Measurements from ENCODE around the gene MBD2. TPM values are rescaled to one million over a fixed set of nuclear protein-coding genes. Genes with fewer than 3 reads are reported as not detected.

Gene MBD2
- total and polyA plus RNA-seq, 2 of the 8 experiments (the other 6 are each of a cell fraction or from before 2014, with no cell fraction given), result 36.2 to 52.7 TPM

DNA sequence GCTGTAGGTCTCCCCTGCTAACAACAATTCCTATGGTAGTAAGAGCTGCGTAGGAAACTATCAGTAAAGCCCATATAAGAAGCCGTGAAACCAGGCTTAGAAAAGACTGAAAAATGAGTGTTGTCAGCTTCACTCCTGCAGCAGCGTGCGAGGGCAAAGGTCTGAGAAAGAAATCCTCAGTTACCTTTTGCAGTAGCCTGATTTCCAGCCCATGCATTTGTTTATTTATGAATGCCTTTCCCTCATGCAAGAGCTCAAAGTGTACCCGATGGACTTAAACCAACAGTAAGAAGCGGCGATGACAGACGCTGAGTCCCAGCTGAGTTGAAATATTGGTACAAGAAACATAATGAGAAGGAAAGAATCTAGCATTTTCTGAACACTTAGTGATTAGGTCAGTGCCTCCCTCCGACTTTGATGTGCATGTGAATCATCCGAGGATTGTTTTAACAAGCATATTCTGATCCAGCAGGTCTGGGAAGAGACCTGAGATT is 29.8 kb upstream of the MBD2 start:
- Histone ChIP-seq H3K4me1 (replicated peaks in 1 of 4; ENCODE audit: control insufficient read depth in 3 of 4, insufficient read depth in 4 of 4, low read length in 3 of 4) (peaks cover 0 to 13% (median 9%) of the 10 kb centered on the region in 4 experiments; a peak in 5 of 7 replicates), H4K91ac (replicated peaks; ENCODE audit: insufficient read length, low read length) (no peak overlapping the region), H2BK15ac (ENCODE audit: low read length) (no peak overlapping the region), H3K36me3 (ENCODE audit: control insufficient read depth in 2 of 4, insufficient read depth in 4 of 4, low read length in 3 of 4) (no peaks in the 10 kb centered on the region), H3K27me3 (replicated peaks in 1 of 4; ENCODE audit: control insufficient read depth in 3 of 4, extremely low read depth in 1 of 4, insufficient read depth in 3 of 4, low read length in 3 of 4) (no peaks in the 10 kb centered on the region), H3K27ac (ENCODE audit: low read depth, low read length) (no peak overlapping the region), H3K56ac (replicated peaks; ENCODE audit: insufficient read length, low read depth, low read length) (no peak overlapping the region), H3K9ac (replicated peaks in 1 of 4; ENCODE audit: extremely low read depth in 1 of 4, low read depth in 3 of 4, low read length in 3 of 4) (peak overlapping the region in 1 of 4 experiments; percentile 34; a peak in 2 of 7 replicates), H2BK5ac (ENCODE audit: low read depth, low read length) (no peak overlapping the region), H3K79me1 (ENCODE audit: low read depth, low read length) (no peaks in the 10 kb centered on the region), H3K4me2 (ENCODE audit: insufficient read depth in 1 of 2, low read depth in 2 of 2, low read length in 2 of 2) (peak overlapping the region; percentile 26 to 33; a peak in 2 of 4 replicates), H4K8ac (ENCODE audit: extremely low read depth, insufficient read depth, low read length) (no peak overlapping the region), H3K9me3 (ENCODE audit: insufficient read depth in 2 of 2, low read depth in 1 of 2, low read length in 1 of 2) (no peaks in the 10 kb centered on the region; a peak in 1 of 4 replicates), H4K5ac (ENCODE audit: insufficient read length, low read depth, low read length) (no peak overlapping the region), H2BK12ac (ENCODE audit: low read depth, low read length) (no peak overlapping the region), H3K23me2 (ENCODE audit: low read depth, low read length) (no peaks in the 10 kb centered on the region), H3K18ac (ENCODE audit: extremely low read depth, low read length) (peak overlapping the region; percentile 62; the same call in 1 of the 2 replicates), H3K23ac (ENCODE audit: insufficient read length) (no peak overlapping the region), H3K14ac (ENCODE audit: insufficient read length) (no peak overlapping the region), H3K79me2 (ENCODE audit: control insufficient read depth in 1 of 2, insufficient read depth in 2 of 2, low read length in 2 of 2) (no peaks in the 10 kb centered on the region), H4K20me1 (replicated peaks in 1 of 2; ENCODE audit: control insufficient read depth in 1 of 2, insufficient read depth in 2 of 2, low read length in 2 of 2) (no peaks in the 10 kb centered on the region), H2BK120ac (replicated peaks; ENCODE audit: low read depth, low read length) (no peak overlapping the region), H3K4me3 (ENCODE audit: extremely low read depth in 1 of 4, insufficient read depth in 2 of 4, low read depth in 3 of 4, low read length in 4 of 4) (no peak overlapping the region), H2BK20ac (ENCODE audit: low read length) (no peak overlapping the region), H3K4ac (replicated peaks; ENCODE audit: insufficient read length, low read depth, low read length) (no peak overlapping the region), H2AFZ (ENCODE audit: low read length) (peak overlapping the region; percentile 88), H2AK5ac (ENCODE audit: low read depth, low read length) (no peak overlapping the region)
- DNase-seq (ENCODE audit: low read depth in 1 of 2, low spot score in 2 of 2) (no peak), FAIRE-seq (peak; percentile 19)
- WGBS, 2 experiments (ENCODE audit: extremely low coverage in 1 of 2, insufficient coverage in 1 of 2, insufficient read length in 1 of 2, insufficient replicate concordance in 2 of 2, low coverage in 1 of 2, low lambda C conversion rate in 2 of 2, missing lambda C conversion rate in 1 of 2), result 55% methylated on average over 10 of the region's 10 CpGs; no CpG with 5 or more reads in 1 of the 2 experiments
- POLR2A ChIA-PET (ENCODE audit: partially characterized antibody), result interaction anchor here (0.9 to 1.2 kb wide), 3 partner anchors 15 to 46 kb away, joined by 3 to 5 read pairs (median 4); partner anchors contain the start of genes MBD2 and POLI
- CTCF ChIA-PET (ENCODE audit: partially characterized antibody), result interaction anchor here (1.3 kb wide), 1 partner anchor 16 kb away, joined by 3 read pairs; no protein-coding TSS in a partner anchor
- TF ChIP-seq EGR1 (IDR thresholded peaks at IDR 0.05; ENCODE audit: borderline replicate concordance, low read depth, low read length), result no peak
- TF ChIP-seq MAFK (IDR thresholded peaks at IDR 0.05; ENCODE audit: low read depth, low read length), result no peak
- TF ChIP-seq JUN (IDR thresholded peaks at IDR 0.05; ENCODE audit: low read depth, low read length), result no peak

Measured in H1 (cell line).